Osteoblast (primary cell): ENCODE measurements around the gene LYST. TPM values are rescaled to one million over a fixed set of nuclear protein-coding genes. Genes with fewer than 3 reads are reported as not detected.

Source experiments
- DNase-seq: peaks from one replicate; pipeline ENCODE4 v3.0.0; 2011; ENCODE audit warnings: low spot score, mixed read lengths; ENCODE audit not compliant: insufficient read length; ENCODE audit errors: missing footprints
- H2AFZ ChIP-seq: 2 replicates; pipeline ENCODE4 v1.6.0; 2011; ENCODE audit warnings: mild to moderate bottlenecking, low read length
- H3K27ac ChIP-seq: 2 replicates; pipeline ENCODE4 v1.5.1; 2011; ENCODE audit warnings: mild to moderate bottlenecking, low read depth, low read length, moderate library complexity
- H3K27me3 ChIP-seq: 2 replicates; pipeline ENCODE4 v1.6.0; 2012; ENCODE audit warnings: mild to moderate bottlenecking, control low read depth, inconsistent platforms, low read length, moderate library complexity; ENCODE audit not compliant: insufficient read depth
- H3K36me3 ChIP-seq: 2 replicates; pipeline ENCODE4 v1.5.1; 2011; ENCODE audit warnings: mild to moderate bottlenecking, low read length, control low read depth, moderate library complexity; ENCODE audit not compliant: insufficient read depth
- H3K4me1 ChIP-seq: 2 replicates; pipeline ENCODE4 v1.5.1; 2011; ENCODE audit warnings: mild to moderate bottlenecking, low read length, control low read depth, moderate library complexity; ENCODE audit not compliant: insufficient read depth
- H3K4me2 ChIP-seq: 2 replicates; pipeline ENCODE4 v1.6.0; 2011; ENCODE audit warnings: mild to moderate bottlenecking, low read length; ENCODE audit not compliant: insufficient read depth
- H3K4me3 ChIP-seq: fragments of 200-600 bp; sonication (generic); 3 replicates; pipeline ENCODE4 v1.5.1; 2012; ENCODE audit warnings: mild to moderate bottlenecking, low read length, inconsistent platforms; ENCODE audit not compliant: insufficient read depth
- H3K79me2 ChIP-seq: 2 replicates; pipeline ENCODE4 v1.6.0; 2012; ENCODE audit warnings: mild to moderate bottlenecking, low read length, control low read depth, inconsistent platforms; ENCODE audit not compliant: insufficient read depth
- H3K9me3 ChIP-seq: 2 replicates; pipeline ENCODE4 v1.5.1; 2011; ENCODE audit warnings: low read depth, low read length, control low read depth
- H4K20me1 ChIP-seq: 2 replicates; pipeline ENCODE4 v1.6.0; 2012; ENCODE audit warnings: mild to moderate bottlenecking, low read length, control low read depth; ENCODE audit not compliant: insufficient read depth
- total RNA-seq: library from RNA; depleted of rRNA; stranded (reverse); fragments of >200 nt; gene quantifications from 2 replicates; pipeline ENCODE4 v1.2.3, GENCODE V29; 2012
- TF ChIP-seq, protein P1 (sequence below): IDR thresholded peaks from 2 replicates; pipeline ENCODE4 v1.5.1; 2011; ENCODE audit warnings: mild to moderate bottlenecking, low read depth, low read length, moderate library complexity; ENCODE audit errors: extremely low read depth

The LYST gene
- total RNA-seq, 1 donor: 63.0 TPM

DNA sequence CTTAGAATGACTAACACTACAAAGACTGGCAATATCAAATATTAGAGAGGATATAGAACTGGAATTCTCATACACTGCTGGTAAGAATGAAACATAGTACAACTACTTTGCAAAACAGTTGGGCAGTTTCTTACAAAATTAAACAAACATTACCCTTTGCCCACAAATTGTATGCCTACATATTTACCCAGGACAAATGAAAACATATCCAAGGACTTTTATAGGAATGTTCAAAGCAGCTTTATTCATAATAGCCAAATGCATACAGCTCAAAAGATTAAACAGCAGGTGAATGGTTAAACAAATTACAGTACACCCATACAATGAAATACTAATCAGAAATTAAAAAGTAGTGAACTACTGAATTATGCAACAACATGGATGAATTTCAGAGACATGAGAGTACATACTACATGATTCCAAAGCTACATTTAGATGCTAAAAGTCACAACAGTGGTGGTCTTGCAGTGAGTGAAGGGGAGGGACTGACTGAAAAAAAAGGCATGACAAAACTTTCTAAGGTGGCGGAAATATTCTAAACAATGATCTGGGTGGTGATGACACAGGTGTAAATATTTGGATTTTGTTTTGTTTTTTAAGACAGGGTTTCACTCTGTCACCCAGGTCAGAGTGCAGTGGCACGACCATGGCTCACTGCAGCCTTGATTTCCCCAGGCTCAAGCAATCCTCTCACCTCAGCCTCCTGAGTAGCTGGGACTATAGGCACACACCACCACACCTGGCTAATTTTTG lies 40.4 kb downstream of the LYST start:
- TF ChIP-seq, protein P1, sequence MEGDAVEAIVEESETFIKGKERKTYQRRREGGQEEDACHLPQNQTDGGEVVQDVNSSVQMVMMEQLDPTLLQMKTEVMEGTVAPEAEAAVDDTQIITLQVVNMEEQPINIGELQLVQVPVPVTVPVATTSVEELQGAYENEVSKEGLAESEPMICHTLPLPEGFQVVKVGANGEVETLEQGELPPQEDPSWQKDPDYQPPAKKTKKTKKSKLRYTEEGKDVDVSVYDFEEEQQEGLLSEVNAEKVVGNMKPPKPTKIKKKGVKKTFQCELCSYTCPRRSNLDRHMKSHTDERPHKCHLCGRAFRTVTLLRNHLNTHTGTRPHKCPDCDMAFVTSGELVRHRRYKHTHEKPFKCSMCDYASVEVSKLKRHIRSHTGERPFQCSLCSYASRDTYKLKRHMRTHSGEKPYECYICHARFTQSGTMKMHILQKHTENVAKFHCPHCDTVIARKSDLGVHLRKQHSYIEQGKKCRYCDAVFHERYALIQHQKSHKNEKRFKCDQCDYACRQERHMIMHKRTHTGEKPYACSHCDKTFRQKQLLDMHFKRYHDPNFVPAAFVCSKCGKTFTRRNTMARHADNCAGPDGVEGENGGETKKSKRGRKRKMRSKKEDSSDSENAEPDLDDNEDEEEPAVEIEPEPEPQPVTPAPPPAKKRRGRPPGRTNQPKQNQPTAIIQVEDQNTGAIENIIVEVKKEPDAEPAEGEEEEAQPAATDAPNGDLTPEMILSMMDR: no peak

DNA sequence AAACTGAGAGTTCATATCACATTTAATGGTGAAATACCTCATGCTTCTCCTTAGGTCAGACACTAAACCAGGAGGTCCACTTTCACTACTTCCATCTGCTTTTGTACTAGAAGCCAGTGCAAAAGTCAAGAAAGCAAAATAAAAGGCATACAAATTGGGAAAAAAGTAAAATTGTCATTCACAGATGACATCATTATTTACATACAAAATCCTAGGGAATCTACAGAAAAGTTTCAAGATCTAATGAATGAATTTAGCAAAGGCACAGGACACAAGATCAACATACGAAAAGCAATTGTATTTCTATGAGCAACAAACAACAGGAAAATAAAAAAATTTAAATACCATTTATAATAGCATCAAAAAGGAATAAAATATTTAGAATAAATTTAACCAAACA lies 41.5 kb downstream of the LYST start:
- Histone ChIP-seq H4K20me1 (no peaks in the 10 kb centered on the region), H3K27me3 (no peaks in the 10 kb centered on the region), H3K27ac (no peak overlapping the region), H3K9me3 (no peaks in the 10 kb centered on the region), H3K4me1 (peaks cover 8% of the 10 kb centered on the region), H3K79me2 (no peaks in the 10 kb centered on the region), H2AFZ (no peak overlapping the region), H3K4me3 (no peak overlapping the region), H3K4me2 (no peak overlapping the region), H3K36me3 (peaks cover 3% of the 10 kb centered on the region)
- TF ChIP-seq, protein P1: no peak
- DNase-seq: no peak

More for the DNA sequence above, 40.4 kb downstream of the LYST start:
- Histone ChIP-seq H3K79me2 (no peaks in the 10 kb centered on the region), H3K27me3 (no peaks in the 10 kb centered on the region), H3K9me3 (no peaks in the 10 kb centered on the region), H3K36me3 (peaks cover 3% of the 10 kb centered on the region), H2AFZ (no peak overlapping the region), H3K27ac (no peak overlapping the region), H4K20me1 (no peaks in the 10 kb centered on the region), H3K4me2 (no peak overlapping the region), H3K4me1 (peaks cover 8% of the 10 kb centered on the region), H3K4me3 (no peak overlapping the region)
- DNase-seq: no peak

DNA sequence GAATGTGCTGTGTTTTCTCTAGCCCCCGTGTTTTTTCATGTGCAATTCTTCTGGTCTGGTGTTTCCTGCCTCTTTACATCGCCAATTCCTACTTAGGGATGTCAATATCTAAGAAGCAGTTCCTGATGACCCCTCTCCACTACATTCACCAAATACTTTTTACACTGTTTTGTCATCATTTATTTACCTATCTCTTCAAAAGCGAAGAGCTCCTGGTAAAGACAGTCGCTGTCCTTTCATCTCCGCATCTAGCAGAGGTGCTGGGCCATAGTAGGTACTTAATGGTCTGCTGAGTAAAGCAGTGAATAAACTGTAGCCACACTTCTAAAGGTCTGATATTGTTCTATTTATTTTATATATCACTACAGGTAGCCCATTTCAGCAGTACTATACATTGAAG lies 43.0 kb downstream of the LYST start:
- DNase-seq: no peak
- Histone ChIP-seq H3K27ac (no peak overlapping the region), H3K27me3 (no peaks in the 10 kb centered on the region), H3K4me2 (no peak overlapping the region), H3K36me3 (no peaks in the 10 kb centered on the region), H3K4me1 (peaks cover 8% of the 10 kb centered on the region), H3K9me3 (no peaks in the 10 kb centered on the region), H3K4me3 (no peak overlapping the region), H4K20me1 (no peaks in the 10 kb centered on the region), H2AFZ (no peak overlapping the region), H3K79me2 (no peaks in the 10 kb centered on the region)
- TF ChIP-seq, protein P1: no peak

DNA sequence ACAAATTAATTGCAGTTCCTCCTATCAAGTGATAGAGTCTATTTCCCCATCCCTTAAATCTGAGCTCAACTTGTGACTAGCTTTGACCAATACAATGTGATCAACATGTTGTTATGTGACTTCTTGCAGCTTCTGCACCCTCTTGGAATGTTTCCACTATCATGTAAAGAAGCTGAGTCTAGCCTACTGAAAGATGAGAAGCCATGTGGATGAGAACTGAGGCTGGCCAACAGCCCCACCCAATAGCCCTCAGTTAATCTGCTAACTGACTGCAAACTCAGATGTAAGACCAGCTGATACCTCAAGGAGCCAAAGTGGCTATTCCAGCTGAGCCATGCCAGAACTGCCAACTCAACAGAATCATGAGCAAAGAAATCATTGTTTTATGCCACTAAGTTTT lies 44.0 kb downstream of the LYST start:
- Histone ChIP-seq H3K36me3 (no peaks in the 10 kb centered on the region), H4K20me1 (no peaks in the 10 kb centered on the region), H2AFZ (no peak overlapping the region), H3K4me2 (no peak overlapping the region), H3K9me3 (no peaks in the 10 kb centered on the region), H3K4me1 (peaks cover 8% of the 10 kb centered on the region), H3K79me2 (no peaks in the 10 kb centered on the region), H3K27me3 (no peaks in the 10 kb centered on the region), H3K27ac (no peak overlapping the region), H3K4me3 (no peak overlapping the region)
- TF ChIP-seq, protein P1: no peak
- DNase-seq: no peak
